Smooth muscle cell (in vitro differentiated cells): ENCODE measurements around the gene DPY19L3. TPM values are rescaled to one million over a fixed set of nuclear protein-coding genes. Genes with fewer than 3 reads are reported as not detected.
"Not testable (repeated sequence)": the region's sequence is repeated elsewhere in the genome, so short reads cannot be mapped to it uniquely, and the experiment has no call there.

Experiments
- DNase-seq: peaks from one replicate; lab custom pipeline; 2025; ENCODE audit not compliant: unreplicated experiment; lab: John Stamatoyannopoulos, UW
- H2AFZ ChIP-seq: fragments of 200-600 bp; sonication (generic); 2 replicates; pipeline ENCODE4 v1.6.0; 2016; ENCODE audit warnings: antibody characterized with exemption, low read depth, mild to moderate bottlenecking
- H3F3A ChIP-seq: fragments of 200-600 bp; sonication (generic); 2 replicates; pipeline ENCODE4 v1.6.0; 2017; ENCODE audit warnings: antibody characterized with exemption, low read depth
- H3K27ac ChIP-seq: fragments of 200-600 bp; sonication (generic); 2 replicates; pipeline ENCODE4 v1.5.1; 2016; ENCODE audit warnings: low read depth, mild to moderate bottlenecking
- H3K27me3 ChIP-seq: fragments of 200-600 bp; sonication (generic); 2 replicates; pipeline ENCODE4 v1.6.1; 2016; ENCODE audit warnings: low read depth, mild to moderate bottlenecking
- H3K36me3 ChIP-seq: fragments of 200-600 bp; sonication (generic); 2 replicates; pipeline ENCODE4 v1.5.1; 2016; ENCODE audit warnings: low read depth
- H3K4me1 ChIP-seq: fragments of 200-600 bp; sonication (generic); 2 replicates; pipeline ENCODE4 v1.5.1; 2016; ENCODE audit warnings: low read depth
- H3K4me2 ChIP-seq: fragments of 200-600 bp; sonication (generic); 2 replicates; pipeline ENCODE4 v1.6.0; 2016; ENCODE audit warnings: mild to moderate bottlenecking
- H3K4me3 ChIP-seq: fragments of 200-600 bp; sonication (generic); 2 replicates; pipeline ENCODE4 v1.5.1; 2016; ENCODE audit warnings: mild to moderate bottlenecking
- H3K79me2 ChIP-seq: fragments of 200-600 bp; sonication (generic); 2 replicates; pipeline ENCODE4 v1.6.0; 2016; ENCODE audit warnings: low read depth, mild to moderate bottlenecking
- H3K9ac ChIP-seq: fragments of 200-600 bp; sonication (generic); 2 replicates; pipeline ENCODE4 v1.6.0; 2016; ENCODE audit warnings: low read depth
- H3K9me3 ChIP-seq: fragments of 200-600 bp; sonication (generic); replicated peaks from 2 replicates; pipeline ENCODE4 v1.5.1; 2016; ENCODE audit warnings: low read depth
- H4K20me1 ChIP-seq: fragments of 200-600 bp; sonication (generic); 2 replicates; pipeline ENCODE4 v1.6.0; 2016; ENCODE audit warnings: low read depth
- CTCF ChIP-seq: fragments of 200-600 bp; sonication (generic); IDR thresholded peaks from 2 replicates; pipeline ENCODE4 v1.5.1; 2017; ENCODE audit warnings: borderline replicate concordance, mild to moderate bottlenecking, antibody characterized with exemption; ENCODE audit not compliant: insufficient read depth, poor library complexity, severe bottlenecking
- WGBS: methylation state at CpG from one replicate; pipeline ENCODE4 v1.1.7; 2016; ENCODE audit warnings: low lambda C conversion rate; 5-methylcytosine and 5-hydroxymethylcytosine counted together
- polyA plus RNA-seq: library from polyadenylated mRNA; unstranded; fragments of >200 nt; fragmentation: Nextera tagmentation; extraction: Ambion mirVana; gene quantifications from 2 replicates; pipeline ENCODE4 v1.2.1, GENCODE V29; 2016
- total RNA-seq: library from RNA; depleted of rRNA; stranded (reverse); fragments of >200 nt; gene quantifications from 2 replicates; pipeline ENCODE4 v1.2.3, GENCODE V29; 2014

The DPY19L3 gene
- total and polyA plus RNA-seq, 2 experiments from 2014 or later, result 5.8 to 50.0 TPM

DNA sequence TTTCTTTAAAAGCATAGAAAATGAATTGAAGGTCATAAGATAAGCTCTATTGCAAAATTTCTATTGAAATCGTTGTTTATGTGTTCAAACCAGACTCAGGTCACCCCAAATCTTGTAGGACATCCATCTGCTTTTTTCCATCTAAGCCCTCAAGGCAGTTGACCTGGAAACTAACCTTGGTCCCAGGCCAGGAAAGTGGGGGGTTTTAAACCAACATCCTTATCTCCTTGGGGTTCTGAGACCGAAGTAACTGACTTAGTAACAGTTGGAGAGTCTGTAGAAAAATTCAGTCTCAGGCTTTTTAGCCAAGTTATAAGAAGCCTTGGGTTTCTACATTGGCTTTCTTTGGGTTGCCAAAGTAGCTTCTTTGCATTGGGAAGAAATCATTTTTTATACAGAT, 36.8 kb upstream of the DPY19L3 start:
- Histone ChIP-seq H3K9ac (no peak overlapping the region), H2AFZ (no peak overlapping the region), H3K4me1 (no peaks in the 10 kb centered on the region), H3K4me3 (no peak overlapping the region), H3F3A (peaks cover 10% of the 10 kb centered on the region), H3K9me3 (no peaks in the 10 kb centered on the region), H3K79me2 (peaks cover 27% of the 10 kb centered on the region), H4K20me1 (peaks cover 59% of the 10 kb centered on the region), H3K27ac (no peak overlapping the region), H3K27me3 (no peaks in the 10 kb centered on the region), H3K4me2 (no peak overlapping the region), H3K36me3 (no peaks in the 10 kb centered on the region)
- TF ChIP-seq CTCF, result no peak
- no peak for DNase-seq
- 98% methylated on average over 2 of the region's 2 CpGs for WGBS

DNA sequence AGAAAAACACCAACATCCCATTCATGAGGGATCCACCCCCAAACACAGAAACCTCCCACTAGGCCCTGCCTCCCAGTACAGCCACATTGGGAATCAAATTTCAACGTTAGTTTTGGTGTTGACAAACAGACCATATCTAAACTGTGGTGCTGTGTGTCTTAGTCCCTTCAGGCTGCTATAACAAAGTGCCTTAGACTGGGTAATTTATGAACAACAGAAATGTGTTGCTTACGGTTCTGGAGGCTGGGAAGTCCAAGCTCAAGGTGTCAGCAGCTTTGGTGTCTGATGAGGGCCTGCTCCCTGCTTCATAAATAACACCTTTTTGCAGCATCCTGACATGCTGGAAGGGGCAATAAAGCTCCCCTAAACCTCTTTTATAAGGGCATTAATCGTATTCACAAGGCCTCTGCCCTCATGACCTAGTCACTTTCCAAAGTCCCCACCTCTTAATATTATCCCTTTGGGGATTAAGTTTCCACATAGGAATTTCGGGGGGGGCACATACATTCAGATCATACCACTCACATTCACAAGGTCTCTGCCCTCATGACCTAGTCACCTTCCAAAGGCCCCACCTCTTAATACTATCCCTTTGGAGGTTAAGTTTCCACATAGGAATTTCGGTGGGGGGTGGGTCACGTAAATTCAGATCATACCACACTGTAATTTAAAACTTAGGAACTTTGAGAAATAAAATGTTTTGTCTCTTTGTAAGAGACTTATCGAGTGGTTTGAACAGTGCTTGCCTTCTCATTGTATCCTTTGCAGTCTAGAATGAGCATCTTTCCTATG, 32.6 kb upstream of the DPY19L3 start:
- Histone ChIP-seq H3K27ac (peak overlapping the region; percentile 92), H4K20me1 (peaks cover 33% of the 10 kb centered on the region), H3K27me3 (no peaks in the 10 kb centered on the region), H2AFZ (no peak overlapping the region), H3K4me1 (peaks cover 5% of the 10 kb centered on the region), H3K4me3 (no peak overlapping the region), H3F3A (peaks cover 13% of the 10 kb centered on the region), H3K79me2 (peaks cover 19% of the 10 kb centered on the region), H3K4me2 (peak overlapping the region; percentile 15), H3K9me3 (no peaks in the 10 kb centered on the region), H3K36me3 (no peaks in the 10 kb centered on the region), H3K9ac (no peak overlapping the region)
- TF ChIP-seq CTCF, result no peak
- 79% methylated on average over 7 of the region's 7 CpGs for WGBS
- DNase-seq, result no peak

DNA sequence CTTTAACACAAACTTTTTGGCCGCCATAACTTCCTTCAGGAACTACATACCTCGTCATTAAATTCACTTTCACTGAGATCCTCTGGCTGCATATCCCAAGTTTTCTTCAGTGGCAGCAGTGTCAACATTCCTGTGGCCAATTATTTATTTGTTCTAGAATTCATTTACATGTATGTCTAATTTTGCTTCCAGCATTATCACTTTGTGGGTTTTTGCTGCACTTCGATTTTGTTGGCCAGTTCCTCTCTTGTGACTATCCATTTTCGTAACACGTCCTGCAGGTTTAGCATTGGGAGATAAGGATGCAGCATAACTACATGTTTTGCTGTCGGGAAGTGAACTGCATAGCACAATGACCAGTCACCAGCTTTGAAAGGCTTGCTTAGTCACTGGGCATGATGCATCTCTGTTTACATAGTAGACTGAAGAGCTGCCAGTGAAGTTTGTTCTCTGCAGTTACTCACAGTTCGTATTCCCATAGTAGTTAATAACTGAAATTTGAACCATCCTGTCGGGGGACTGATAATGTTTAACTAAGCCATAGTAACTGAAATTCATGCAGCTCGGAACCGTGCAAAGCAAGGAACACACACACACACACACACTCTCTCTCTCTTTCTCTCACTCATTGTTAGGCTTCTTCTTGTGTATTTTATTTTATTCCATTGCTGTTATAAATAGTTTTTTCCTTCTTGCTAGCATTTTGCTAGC, 31.8 kb upstream of the DPY19L3 start:
- no peak for DNase-seq
- peak overlapping the region; percentile 48 for H3K9ac ChIP-seq
- H3K9me3 ChIP-seq, result no peaks in the 10 kb centered on the region
- peaks cover 14% of the 10 kb centered on the region for H3K79me2 ChIP-seq
- peaks cover 13% of the 10 kb centered on the region for H3F3A ChIP-seq
- H3K27me3 ChIP-seq, result no peaks in the 10 kb centered on the region
- H4K20me1 ChIP-seq, result peaks cover 26% of the 10 kb centered on the region
- H3K36me3 ChIP-seq, result no peaks in the 10 kb centered on the region
- 4% methylated on average over 10 of the region's 10 CpGs for WGBS
- no peak for TF ChIP-seq CTCF
- H3K4me1 ChIP-seq, result peaks cover 5% of the 10 kb centered on the region
- no peak overlapping the region for H3K4me3 ChIP-seq
- H3K4me2 ChIP-seq, result peak overlapping the region; percentile 78
- no peak overlapping the region for H2AFZ ChIP-seq
- peak overlapping the region; percentile 92 for H3K27ac ChIP-seq

- not testable (repeated sequence) for H3K79me2 ChIP-seq, DNase-seq, H3K4me3 ChIP-seq, H3K4me1 ChIP-seq, H3K9me3 ChIP-seq, H3K36me3 ChIP-seq, H3K27me3 ChIP-seq, H2AFZ ChIP-seq
- WGBS, result 93% methylated on average over 3 of the region's 3 CpGs
- peak overlapping the region; percentile 92 for H3K27ac ChIP-seq
- H3F3A ChIP-seq, result peaks cover 13% of the 10 kb centered on the region
- H3K9ac ChIP-seq, result peak overlapping the region; percentile 48
- peak overlapping the region; percentile 78 for H3K4me2 ChIP-seq
- H4K20me1 ChIP-seq, result peaks cover 20% of the 10 kb centered on the region
Observed at GRCh38 chr19:32374362-32374761, 31.2 kb upstream of the DPY19L3 start.
